ENCODE results near the gene ADIPOR2. TPM values are rescaled to one million over a fixed set of nuclear protein-coding genes. Genes with fewer than 3 reads are reported as not detected.

Gene ADIPOR2
- 10 to 100 TPM; 19.7 to 23.3 TPM for total RNA-seq

- Histone ChIP-seq H3K4me1 (peaks cover 0 to 13% of the 10 kb centered on the region in 2 donors), H3K4me3 (peak within 1 kb of the TSS; percentile 82 to 98), H3K27me3 (no peaks in the 10 kb centered on the region), H3K9me3 (no peaks in the 10 kb centered on the region), H3K27ac (peak within 1 kb of the TSS; percentile 90 to 98), H3K36me3 (no peaks in the 10 kb centered on the region)
- no peak for TF ChIP-seq CTCF (IDR thresholded peaks at IDR 0.05)
- peak; percentile 96 for DNase-seq (ENCODE audit: low spot score)
Observed at GRCh38 chr12:1690578-1691122, at the start of gene ADIPOR2. ADIPOR2 (plus strand) TSS chr12:1691070; CDS start chr12:1754344, 63,274 bp downstream.

GRCh38 chr12:1642513-1642912 lies 48.4 kb upstream of the ADIPOR2 start:
- Histone ChIP-seq H3K27ac (no peak overlapping the region), H3K9me3 (no peaks in the 10 kb centered on the region), H3K4me3 (no peak overlapping the region), H3K36me3 (no peaks in the 10 kb centered on the region), H3K27me3 (no peaks in the 10 kb centered on the region), H3K4me1 (peaks cover 0 to 14% of the 10 kb centered on the region in 2 donors)
- no peak for TF ChIP-seq CTCF (IDR thresholded peaks at IDR 0.05)
- DNase-seq (ENCODE audit: low spot score) = no peak

GRCh38 chr12:1643043-1643442 lies 47.8 kb upstream of the ADIPOR2 start:
- no peaks in the 10 kb centered on the region for H3K9me3 ChIP-seq
- H3K4me1 ChIP-seq = peaks cover 0 to 14% of the 10 kb centered on the region in 2 donors
- no peak for TF ChIP-seq CTCF (IDR thresholded peaks at IDR 0.05)
- DNase-seq (ENCODE audit: low spot score) = no peak
- no peak overlapping the region for H3K27ac ChIP-seq
- H3K36me3 ChIP-seq = no peaks in the 10 kb centered on the region
- H3K27me3 ChIP-seq = no peaks in the 10 kb centered on the region
- no peak overlapping the region for H3K4me3 ChIP-seq

- H3K27me3 ChIP-seq = no peaks in the 10 kb centered on the region
- no peaks in the 10 kb centered on the region for H3K36me3 ChIP-seq
- H3K4me3 ChIP-seq = no peak overlapping the region
- DNase-seq (ENCODE audit: low spot score) = no peak
- H3K27ac ChIP-seq = no peak overlapping the region
- no peak for TF ChIP-seq CTCF (IDR thresholded peaks at IDR 0.05)
- H3K9me3 ChIP-seq = no peaks in the 10 kb centered on the region
- H3K4me1 ChIP-seq = peaks cover 0 to 14% of the 10 kb centered on the region in 2 donors
Observed at GRCh38 chr12:1643905-1644533, 46.9 kb upstream of the ADIPOR2 start.

- no peak overlapping the region for H3K27ac ChIP-seq
- H3K27me3 ChIP-seq = no peaks in the 10 kb centered on the region
- peak; percentile 77 for DNase-seq (ENCODE audit: low spot score)
- H3K9me3 ChIP-seq = no peaks in the 10 kb centered on the region
- H3K4me3 ChIP-seq = no peak overlapping the region
- no peak for TF ChIP-seq CTCF (IDR thresholded peaks at IDR 0.05)
- H3K4me1 ChIP-seq = peaks cover 0 to 19% of the 10 kb centered on the region in 2 donors
- no peaks in the 10 kb centered on the region for H3K36me3 ChIP-seq
Observed at GRCh38 chr12:1644534-1645438, 46.1 kb upstream of the ADIPOR2 start.
